RKO (cell line): ENCODE measurements around the gene ABR.
A peak's percentile ranks its signal among the peaks of the same experiment; 100 is the strongest.
"Not testable (repeated sequence)": the region's sequence is repeated elsewhere in the genome, so short reads cannot be mapped to it uniquely, and the experiment has no call there.

Source experiments
- DNase-seq: peaks from one replicate; pipeline ENCODE4 v3.0.0-alpha.2; 2016; ENCODE audit warnings: low spot score

ABR gene

GRCh38 chr17:1173432-1174262 is 6.1 kb downstream of the ABR start:
- DNase-seq, result no peak

- DNase-seq, result no peak
Measured at GRCh38 chr17:1171953-1172352, 7.8 kb downstream of the ABR start.

- DNase-seq, result no peak
Measured at GRCh38 chr17:1170739-1171138, 9.0 kb downstream of the ABR start.

GRCh38 chr17:1169929-1170312 is 9.9 kb downstream of the ABR start:
- DNase-seq, result no peak

GRCh38 chr17:1169221-1169928 is 10.4 kb downstream of the ABR start:
- no peak for DNase-seq

- DNase-seq, result no peak
Measured at GRCh38 chr17:1168533-1169220, 11.1 kb downstream of the ABR start.

- DNase-seq, result no peak
Measured at GRCh38 chr17:1166276-1166675, 13.5 kb downstream of the ABR start.

GRCh38 chr17:1165836-1166235 is 13.9 kb downstream of the ABR start:
- no peak for DNase-seq

GRCh38 chr17:1164935-1165556 is 14.7 kb downstream of the ABR start:
- no peak for DNase-seq

GRCh38 chr17:1162116-1162855 is 17.5 kb downstream of the ABR start:
- DNase-seq, result no peak

- DNase-seq, result no peak
Measured at GRCh38 chr17:1160591-1161390, 19.0 kb downstream of the ABR start.

- DNase-seq, result no peak
Measured at GRCh38 chr17:1159431-1160180, 20.2 kb downstream of the ABR start.

- DNase-seq, result no peak
Measured at GRCh38 chr17:1158879-1159278, 20.9 kb downstream of the ABR start.

- DNase-seq, result no peak
Measured at GRCh38 chr17:1156864-1157263, 22.9 kb downstream of the ABR start.

- no peak for DNase-seq
Measured at GRCh38 chr17:1154704-1155103, 25.1 kb downstream of the ABR start.

GRCh38 chr17:1153795-1154546 is 25.8 kb downstream of the ABR start:
- peak; percentile 37 for DNase-seq

- not testable (repeated sequence) for DNase-seq
Measured at GRCh38 chr17:1152582-1152981, 27.2 kb downstream of the ABR start.

GRCh38 chr17:1150863-1151600 is 28.7 kb downstream of the ABR start:
- DNase-seq, result no peak

GRCh38 chr17:1149869-1150268 is 29.9 kb downstream of the ABR start:
- no peak for DNase-seq
